GM19452 (cell line): Measurements from ENCODE around the gene RNASE8.
"Not testable (repeated sequence)": the region's sequence is repeated elsewhere in the genome, so short reads cannot be mapped to it uniquely, and the experiment has no call there.

Experiments
- ATAC-seq: cut with Tn5 transposase; IDR thresholded peaks from one replicate; pipeline ENCODE4 v1.9.1; 2021; ENCODE audit not compliant: unreplicated experiment

RNASE8 gene, protein sequence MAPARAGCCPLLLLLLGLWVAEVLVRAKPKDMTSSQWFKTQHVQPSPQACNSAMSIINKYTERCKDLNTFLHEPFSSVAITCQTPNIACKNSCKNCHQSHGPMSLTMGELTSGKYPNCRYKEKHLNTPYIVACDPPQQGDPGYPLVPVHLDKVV

GRCh38 chr14:21057803-21058675 is at the start of gene RNASE8:
RNASE8 (plus strand) TSS chr14:21057822; CDS start chr14:21057893, 71 bp downstream.
- no peak for ATAC-seq

DNA sequence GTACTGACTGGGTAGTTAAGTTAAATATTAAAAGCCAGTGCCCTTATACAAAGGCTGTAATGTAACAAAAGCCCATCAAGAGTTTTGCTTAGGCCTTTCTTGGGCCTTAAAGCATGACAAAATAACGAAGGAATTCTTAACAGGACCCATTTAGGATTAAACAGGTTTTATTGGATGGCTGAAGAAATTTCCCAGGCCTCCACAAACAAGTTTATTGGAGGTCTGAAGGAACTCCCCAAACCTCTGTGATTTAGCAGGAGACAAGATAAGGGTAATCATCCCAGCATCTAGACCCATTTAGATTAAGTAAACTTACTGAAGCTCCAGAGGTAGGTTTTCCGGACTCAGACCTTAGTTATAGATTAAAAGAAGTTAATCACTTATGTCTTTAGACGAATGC is 47.9 kb upstream of the RNASE8 start:
- not testable (repeated sequence) for ATAC-seq

DNA sequence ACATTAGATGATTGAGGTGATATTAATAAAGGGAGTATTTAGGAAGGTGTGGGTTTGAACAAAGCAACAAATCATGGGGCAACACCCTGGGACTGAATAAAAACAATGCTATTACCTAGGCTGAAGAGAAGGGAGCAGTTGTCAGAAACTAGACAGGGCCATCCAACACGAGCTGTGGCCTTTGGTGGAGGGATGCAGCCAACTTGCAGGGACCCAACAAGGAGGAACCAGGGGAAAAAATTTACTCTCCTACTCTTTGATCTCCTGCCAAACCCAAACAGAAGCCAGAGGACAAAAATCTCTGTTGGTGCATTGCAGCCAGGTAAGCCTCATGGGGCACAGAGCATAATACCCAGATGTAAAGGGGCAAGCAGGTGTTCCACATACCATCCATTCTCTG is 46.5 kb upstream of the RNASE8 start:
- ATAC-seq = no peak

GRCh38 chr14:21014761-21015190 is 42.8 kb upstream of the RNASE8 start:
- ATAC-seq = no peak

GRCh38 chr14:21015312-21015711 is 42.3 kb upstream of the RNASE8 start:
- ATAC-seq = no peak

GRCh38 chr14:21016413-21017190 is 41.0 kb upstream of the RNASE8 start:
- ATAC-seq = no peak

GRCh38 chr14:21017528-21018245 is 39.9 kb upstream of the RNASE8 start:
- ATAC-seq = no peak

- ATAC-seq = no peak
Measured at GRCh38 chr14:21018286-21018685, 39.3 kb upstream of the RNASE8 start.

GRCh38 chr14:21018781-21019180 is 38.8 kb upstream of the RNASE8 start:
- ATAC-seq = no peak

DNA sequence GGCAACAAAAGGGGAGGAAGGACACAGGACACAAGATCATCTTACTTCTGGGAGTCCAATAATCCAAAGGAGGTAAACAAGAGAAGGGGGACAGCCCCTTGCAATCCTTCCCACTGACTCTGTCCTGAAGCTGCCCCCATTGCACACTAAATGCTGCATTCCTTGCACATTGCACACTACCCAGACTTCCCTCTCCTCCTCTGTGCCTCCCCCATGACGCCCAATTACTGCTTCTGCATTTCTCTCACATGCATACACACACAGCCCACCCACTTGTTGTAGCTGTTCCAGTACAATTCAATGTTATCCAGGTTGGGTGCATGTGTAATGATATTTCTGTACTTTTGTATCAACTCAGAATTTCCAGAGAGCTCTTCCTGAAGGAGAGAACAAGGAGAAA is 38.3 kb upstream of the RNASE8 start:
- no peak for ATAC-seq

DNA sequence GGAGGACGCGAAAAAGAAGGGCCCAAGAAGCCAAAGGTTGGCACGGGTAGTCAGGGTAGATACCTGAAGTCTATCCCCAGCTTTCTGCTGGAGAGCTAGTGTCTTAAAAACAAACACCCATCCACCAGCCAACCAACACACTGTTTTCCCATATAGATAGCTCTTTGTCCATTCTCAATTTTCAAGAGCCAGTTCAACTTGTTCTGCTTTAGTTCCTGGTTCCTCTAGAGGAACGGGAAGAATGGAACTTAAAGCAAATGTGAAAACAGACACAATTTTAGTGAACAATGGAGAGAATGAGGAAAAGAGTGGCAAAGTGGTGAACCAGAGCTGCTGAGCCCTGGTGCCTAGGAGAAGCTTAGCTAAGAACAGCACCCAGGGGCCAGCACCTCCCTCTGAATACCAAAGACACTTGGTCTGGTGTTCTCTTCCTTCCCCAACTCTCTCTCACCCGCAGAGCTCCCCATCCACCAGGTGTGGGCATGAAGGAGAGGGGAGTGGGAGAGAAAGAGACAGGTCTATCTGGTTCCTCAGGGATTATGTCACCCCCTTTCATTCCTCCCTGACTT is 36.6 kb upstream of the RNASE8 start:
- ATAC-seq = no peak

GRCh38 chr14:21022686-21023085 is 34.9 kb upstream of the RNASE8 start:
- no peak for ATAC-seq

DNA sequence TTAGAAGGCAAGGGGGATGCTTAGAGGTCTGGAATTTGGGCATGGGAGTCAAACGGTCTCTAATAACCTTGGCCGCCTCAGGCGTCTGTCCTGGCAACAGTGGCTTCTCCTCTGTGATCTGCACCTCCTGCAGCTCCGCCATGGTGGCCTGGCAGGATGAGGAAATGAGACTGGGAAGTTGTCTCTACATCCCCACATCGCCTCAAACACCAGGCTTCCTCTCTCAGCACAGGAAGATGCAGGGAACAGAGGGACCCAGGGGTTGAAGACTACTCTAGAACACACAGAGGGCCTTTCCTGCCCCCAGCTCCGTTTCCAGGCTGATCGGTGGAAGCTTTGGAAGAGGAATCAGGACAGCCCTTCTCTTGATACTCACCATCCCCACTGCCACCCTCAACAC is 34.4 kb upstream of the RNASE8 start:
- no peak for ATAC-seq

GRCh38 chr14:21023817-21024584 is 33.6 kb upstream of the RNASE8 start:
- no peak for ATAC-seq

DNA sequence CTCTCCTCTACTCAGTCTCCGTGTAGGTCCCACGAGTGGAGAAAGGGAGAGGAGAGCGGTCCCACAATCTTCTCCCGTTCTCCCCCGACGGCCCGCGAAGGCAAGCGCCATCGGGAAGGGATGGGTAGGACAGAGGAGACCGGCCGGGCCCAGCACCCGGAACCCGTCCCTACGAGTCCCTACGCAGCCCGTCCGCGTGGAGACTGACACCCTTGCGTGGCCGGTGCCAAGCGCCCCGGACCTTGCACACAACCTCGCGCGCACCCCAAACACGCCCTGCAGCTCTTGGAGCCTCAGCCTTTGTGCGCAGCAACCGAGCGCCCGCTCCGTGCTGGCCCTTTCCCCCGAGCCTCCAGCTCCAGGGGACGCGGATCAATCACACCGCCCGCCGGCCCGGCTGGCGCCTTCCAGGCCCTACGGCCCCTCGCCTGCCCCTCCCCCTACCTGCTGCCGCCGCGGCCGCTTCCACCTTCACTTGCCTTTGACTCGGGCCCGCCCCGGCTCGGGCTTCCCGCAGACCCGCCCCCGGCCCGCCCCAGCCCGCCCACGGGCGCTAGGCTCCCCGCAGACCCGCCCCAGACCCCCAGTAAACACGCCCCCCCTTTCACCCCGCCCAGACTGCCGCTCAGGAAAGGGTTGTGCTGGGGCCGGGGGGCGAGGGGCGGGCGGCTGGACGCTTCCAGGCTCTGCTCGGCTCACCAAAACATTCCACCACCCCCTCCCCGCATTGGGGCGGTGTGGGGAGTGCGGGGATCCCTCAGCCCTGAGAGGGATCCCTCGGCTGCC is 32.8 kb upstream of the RNASE8 start, which contains the start of gene NDRG2:
TSS of gene NDRG2 (minus strand) at position 477 of the 786 bp plus-strand sequence. CDS start 1,746 bp downstream, outside the sequence.
- ATAC-seq = no peak

- no peak for ATAC-seq
Measured at GRCh38 chr14:21025371-21026273, 32.0 kb upstream of the RNASE8 start.

DNA sequence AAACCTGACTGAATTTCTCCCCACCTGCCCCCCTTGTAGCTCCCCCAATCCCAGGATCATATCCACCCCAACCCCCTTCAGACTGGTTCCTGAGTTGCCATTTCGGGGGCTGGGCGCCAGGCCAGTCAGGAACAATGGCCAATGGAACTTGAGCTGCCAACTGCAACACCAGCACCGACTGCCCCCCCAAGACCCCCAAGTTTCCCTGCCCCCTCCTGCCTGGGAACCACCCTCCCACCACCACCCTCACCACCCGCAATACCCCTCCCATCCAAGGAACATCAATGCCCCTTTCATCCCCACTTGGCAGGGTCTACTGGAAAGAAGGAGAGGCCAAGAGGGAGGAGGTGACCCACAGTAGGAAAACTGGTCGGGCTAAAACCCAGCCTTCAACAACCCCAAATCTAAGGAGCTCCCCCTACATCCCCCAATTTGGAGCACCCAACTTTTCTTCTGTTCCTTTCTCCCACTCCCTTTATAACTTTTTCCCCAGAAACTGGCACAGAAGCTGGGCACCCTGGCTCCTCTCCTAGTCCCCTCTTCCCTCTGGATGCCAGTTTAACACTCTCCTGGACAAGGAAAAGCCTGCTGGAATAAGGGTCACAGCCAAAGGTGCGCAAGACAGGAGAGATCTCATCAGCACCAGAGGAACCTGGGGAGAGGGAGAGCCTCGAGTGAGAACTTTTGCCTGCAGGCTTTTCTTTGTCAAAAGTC is 31.2 kb upstream of the RNASE8 start:
- ATAC-seq = no peak

GRCh38 chr14:21026988-21027315 is 30.7 kb upstream of the RNASE8 start:
- no peak for ATAC-seq
